PC-9 (cell line): ENCODE measurements around the gene CES2.

Experiments
- EZH2 ChIP-seq: fragments of 200-600 bp; sonication (generic); IDR thresholded peaks from 2 replicates; pipeline ENCODE4 v1.8.0; 2017; ENCODE audit warnings: antibody characterized with exemption, low read depth
- TF ChIP-seq, protein P1 (sequence below): fragments of 200-600 bp; sonication (generic); conservative IDR thresholded peaks from 2 replicates; pipeline ENCODE4 v1.6.1; 2017; ENCODE audit warnings: mixed run types, antibody characterized with exemption, mild to moderate bottlenecking, moderate library complexity

DNA sequence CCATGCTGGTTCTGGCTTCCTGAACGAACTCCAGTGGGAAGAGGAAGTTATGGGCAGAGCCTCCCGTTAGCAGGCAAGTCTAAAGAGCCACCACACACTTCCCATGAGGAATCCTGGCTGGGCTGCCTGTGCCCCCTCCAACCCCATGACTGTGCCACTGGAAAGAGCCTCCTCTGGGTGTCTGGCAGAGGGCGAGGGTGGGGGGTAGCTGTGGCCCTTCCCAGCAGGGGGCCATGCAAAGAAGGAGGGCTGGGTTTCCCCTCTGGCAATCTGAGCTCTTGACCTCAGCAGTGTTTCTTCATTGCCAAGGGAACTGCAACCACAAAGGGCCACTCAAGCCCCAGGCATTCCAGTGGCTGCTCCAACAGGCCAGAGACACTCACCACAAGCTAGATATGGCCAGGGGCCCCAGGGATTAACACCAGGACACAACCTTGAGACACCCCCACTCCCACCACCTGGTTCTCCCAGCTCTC is 8.3 kb upstream of the CES2 start:
- TF ChIP-seq, protein P1, sequence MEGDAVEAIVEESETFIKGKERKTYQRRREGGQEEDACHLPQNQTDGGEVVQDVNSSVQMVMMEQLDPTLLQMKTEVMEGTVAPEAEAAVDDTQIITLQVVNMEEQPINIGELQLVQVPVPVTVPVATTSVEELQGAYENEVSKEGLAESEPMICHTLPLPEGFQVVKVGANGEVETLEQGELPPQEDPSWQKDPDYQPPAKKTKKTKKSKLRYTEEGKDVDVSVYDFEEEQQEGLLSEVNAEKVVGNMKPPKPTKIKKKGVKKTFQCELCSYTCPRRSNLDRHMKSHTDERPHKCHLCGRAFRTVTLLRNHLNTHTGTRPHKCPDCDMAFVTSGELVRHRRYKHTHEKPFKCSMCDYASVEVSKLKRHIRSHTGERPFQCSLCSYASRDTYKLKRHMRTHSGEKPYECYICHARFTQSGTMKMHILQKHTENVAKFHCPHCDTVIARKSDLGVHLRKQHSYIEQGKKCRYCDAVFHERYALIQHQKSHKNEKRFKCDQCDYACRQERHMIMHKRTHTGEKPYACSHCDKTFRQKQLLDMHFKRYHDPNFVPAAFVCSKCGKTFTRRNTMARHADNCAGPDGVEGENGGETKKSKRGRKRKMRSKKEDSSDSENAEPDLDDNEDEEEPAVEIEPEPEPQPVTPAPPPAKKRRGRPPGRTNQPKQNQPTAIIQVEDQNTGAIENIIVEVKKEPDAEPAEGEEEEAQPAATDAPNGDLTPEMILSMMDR = no peak
- no peak for TF ChIP-seq EZH2
